Hepatocyte (in vitro differentiated cells): ENCODE measurements around the gene LY9. TPM values are rescaled to one million over a fixed set of nuclear protein-coding genes. Genes with fewer than 3 reads are reported as not detected.

Source experiments
- DNase-seq: peaks from one replicate; pipeline ENCODE4 v3.0.0-alpha.2; 2016; ENCODE audit warnings: low spot score
- H2AFZ ChIP-seq: fragments of 200-600 bp; sonication (generic); 2 replicates; pipeline ENCODE4 v1.6.0; 2016; ENCODE audit warnings: antibody characterized with exemption, mild to moderate bottlenecking
- H3K27ac ChIP-seq: fragments of 200-600 bp; sonication (generic); 2 replicates; pipeline ENCODE4 v1.5.1; 2016; ENCODE audit warnings: mild to moderate bottlenecking
- H3K27me3 ChIP-seq: fragments of 200-600 bp; sonication (generic); 2 replicates; pipeline ENCODE4 v1.6.1; 2016
- H3K36me3 ChIP-seq: fragments of 200-600 bp; sonication (generic); replicated peaks from 2 replicates; pipeline ENCODE4 v1.5.1; 2016; ENCODE audit warnings: low read depth; ENCODE audit not compliant: insufficient read depth
- H3K4me1 ChIP-seq: fragments of 200-600 bp; sonication (generic); 2 replicates; pipeline ENCODE4 v1.5.1; 2016; ENCODE audit warnings: mild to moderate bottlenecking, moderate library complexity; ENCODE audit not compliant: insufficient read depth
- H3K4me2 ChIP-seq: fragments of 200-600 bp; sonication (generic); 2 replicates; pipeline ENCODE4 v1.6.0; 2016
- H3K4me3 ChIP-seq: fragments of 200-600 bp; sonication (generic); 2 replicates; pipeline ENCODE4 v1.5.1; 2016; ENCODE audit warnings: mild to moderate bottlenecking
- H3K79me2 ChIP-seq: fragments of 200-600 bp; sonication (generic); 2 replicates; pipeline ENCODE4 v1.6.0; 2017; ENCODE audit warnings: mild to moderate bottlenecking
- H3K9me2 ChIP-seq: fragments of 200-600 bp; sonication (generic); replicated peaks from 2 replicates; pipeline ENCODE4 v1.6.0; 2017; ENCODE audit warnings: mild to moderate bottlenecking; ENCODE audit not compliant: insufficient read depth
- H3K9me3 ChIP-seq: fragments of 200-600 bp; sonication (generic); 2 replicates; pipeline ENCODE4 v1.5.1; 2016; ENCODE audit warnings: low read depth, mild to moderate bottlenecking
- H4K20me1 ChIP-seq: fragments of 200-600 bp; sonication (generic); 2 replicates; pipeline ENCODE4 v1.6.0; 2016; ENCODE audit warnings: mild to moderate bottlenecking; ENCODE audit not compliant: insufficient read depth, poor library complexity, severe bottlenecking
- CTCF ChIP-seq: fragments of 200-600 bp; sonication (generic); IDR thresholded peaks from 2 replicates; pipeline ENCODE4 v1.5.1; 2016; ENCODE audit warnings: antibody characterized with exemption, mild to moderate bottlenecking; ENCODE audit not compliant: poor library complexity
- EZH2 ChIP-seq: fragments of 200-600 bp; sonication (generic); IDR thresholded peaks from 2 replicates; pipeline ENCODE4 v1.6.1; 2016; ENCODE audit warnings: antibody characterized with exemption, mild to moderate bottlenecking, borderline replicate concordance
- EZH2phosphoT487 ChIP-seq: fragments of 200-600 bp; sonication (generic); IDR thresholded peaks from one replicate; pipeline ENCODE4 v1.6.1; 2018; ENCODE audit warnings: antibody characterized with exemption, mild to moderate bottlenecking, low read depth, moderate library complexity; ENCODE audit not compliant: unreplicated experiment, severe bottlenecking
- WGBS: methylation state at CpG from one replicate; pipeline ENCODE4 v1.1.6; 2016; ENCODE audit warnings: low lambda C conversion rate; ENCODE audit errors: missing lambda C conversion rate; 5-methylcytosine and 5-hydroxymethylcytosine counted together
- polyA plus RNA-seq: library from polyadenylated mRNA; unstranded; fragments of >200 nt; fragmentation: Nextera tagmentation; extraction: Ambion mirVana; gene quantifications from 2 replicates; pipeline ENCODE4 v1.2.1, GENCODE V29; 2016
- total RNA-seq: library from RNA; depleted of rRNA; stranded (reverse); fragments of >200 nt; gene quantifications from 2 replicates; pipeline ENCODE4 v1.2.3, GENCODE V29; 2014

The LY9 gene
- total and polyA plus RNA-seq, 2 experiments from 2014 or later = not detected

- 82% methylated on average over 6 of the region's 6 CpGs for WGBS
- Histone ChIP-seq H3K36me3 (no peaks in the 10 kb centered on the region), H4K20me1 (no peaks in the 10 kb centered on the region), H3K4me2 (no peak overlapping the region), H2AFZ (no peak overlapping the region), H3K4me3 (no peak overlapping the region), H3K9me3 (no peaks in the 10 kb centered on the region), H3K79me2 (no peaks in the 10 kb centered on the region), H3K9me2 (no peaks in the 10 kb centered on the region), H3K27ac (no peak overlapping the region), H3K4me1 (no peaks in the 10 kb centered on the region), H3K27me3 (no peaks in the 10 kb centered on the region)
- DNase-seq = no peak
- TF ChIP-seq CTCF (no peak), EZH2phosphoT487 (no peak), EZH2 (no peak)
These were observed 18.3 kb downstream of the LY9 start for GRCh38 chr1:160814316-160814715.

GRCh38 chr1:160814856-160815255 lies 18.9 kb downstream of the LY9 start:
- Histone ChIP-seq H3K4me3 (no peak overlapping the region), H3K9me2 (no peaks in the 10 kb centered on the region), H3K4me1 (no peaks in the 10 kb centered on the region), H3K27ac (no peak overlapping the region), H3K36me3 (no peaks in the 10 kb centered on the region), H3K4me2 (no peak overlapping the region), H2AFZ (no peak overlapping the region), H3K27me3 (no peaks in the 10 kb centered on the region), H4K20me1 (no peaks in the 10 kb centered on the region), H3K9me3 (no peaks in the 10 kb centered on the region), H3K79me2 (no peaks in the 10 kb centered on the region)
- WGBS = 95% methylated on average over 8 of the region's 8 CpGs
- no peak for TF ChIP-seq CTCF
- no peak for TF ChIP-seq EZH2phosphoT487
- no peak for TF ChIP-seq EZH2
- DNase-seq = no peak

GRCh38 chr1:160818207-160818937 lies 22.4 kb downstream of the LY9 start:
- no peak overlapping the region for H2AFZ ChIP-seq
- H3K27me3 ChIP-seq = no peaks in the 10 kb centered on the region
- no peak for DNase-seq
- H3K36me3 ChIP-seq = no peaks in the 10 kb centered on the region
- no peak overlapping the region for H3K27ac ChIP-seq
- TF ChIP-seq EZH2phosphoT487 = no peak
- TF ChIP-seq EZH2 = no peak
- TF ChIP-seq CTCF = no peak
- H3K4me1 ChIP-seq = no peaks in the 10 kb centered on the region
- no peaks in the 10 kb centered on the region for H3K9me3 ChIP-seq
- H3K9me2 ChIP-seq = no peaks in the 10 kb centered on the region
- H3K79me2 ChIP-seq = no peaks in the 10 kb centered on the region
- H4K20me1 ChIP-seq = no peaks in the 10 kb centered on the region
- WGBS = 70% methylated on average over 9 of the region's 9 CpGs
- no peak overlapping the region for H3K4me2 ChIP-seq
- no peak overlapping the region for H3K4me3 ChIP-seq
